ENCODE results near the gene CD55. TPM values are rescaled to one million over a fixed set of nuclear protein-coding genes. Genes with fewer than 3 reads are reported as not detected.

Gene CD55
- total RNA-seq, 1 donor from 2014 or later, result 25.5 TPM

DNA sequence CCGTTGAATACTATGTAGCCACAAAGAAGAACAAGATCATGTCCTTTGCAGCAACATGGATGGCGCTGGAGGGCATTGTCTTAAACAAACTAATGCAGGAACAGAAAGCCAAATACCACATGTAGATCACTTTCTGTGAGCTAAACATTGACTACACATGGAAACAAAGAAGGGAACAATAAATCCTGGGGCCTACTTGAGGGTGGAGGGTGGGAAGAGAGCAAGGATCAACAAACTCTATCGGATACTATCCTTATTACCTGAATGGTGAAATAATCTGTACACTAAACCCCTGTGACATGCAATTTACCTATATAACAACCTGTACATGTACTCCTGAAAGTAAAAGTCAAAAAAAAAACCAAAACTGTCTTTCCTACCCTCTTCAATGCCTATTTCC, 40.8 kb upstream of the CD55 start:
- DNase-seq, result no peak
- H3K4me3 Mint-ChIP-seq (ENCODE audit: unreplicated experiment), result no peak overlapping the region
- H3K4me1 Mint-ChIP-seq (ENCODE audit: low read depth, unreplicated experiment), result no peaks in the 10 kb centered on the region
- no peak overlapping the region for H3K27ac Mint-ChIP-seq (ENCODE audit: unreplicated experiment)
- H3K27me3 Mint-ChIP-seq (ENCODE audit: unreplicated experiment), result peaks cover 2% of the 10 kb centered on the region
- H3K36me3 Mint-ChIP-seq (ENCODE audit: unreplicated experiment), result no peaks in the 10 kb centered on the region
- TF ChIP-seq, protein P1, sequence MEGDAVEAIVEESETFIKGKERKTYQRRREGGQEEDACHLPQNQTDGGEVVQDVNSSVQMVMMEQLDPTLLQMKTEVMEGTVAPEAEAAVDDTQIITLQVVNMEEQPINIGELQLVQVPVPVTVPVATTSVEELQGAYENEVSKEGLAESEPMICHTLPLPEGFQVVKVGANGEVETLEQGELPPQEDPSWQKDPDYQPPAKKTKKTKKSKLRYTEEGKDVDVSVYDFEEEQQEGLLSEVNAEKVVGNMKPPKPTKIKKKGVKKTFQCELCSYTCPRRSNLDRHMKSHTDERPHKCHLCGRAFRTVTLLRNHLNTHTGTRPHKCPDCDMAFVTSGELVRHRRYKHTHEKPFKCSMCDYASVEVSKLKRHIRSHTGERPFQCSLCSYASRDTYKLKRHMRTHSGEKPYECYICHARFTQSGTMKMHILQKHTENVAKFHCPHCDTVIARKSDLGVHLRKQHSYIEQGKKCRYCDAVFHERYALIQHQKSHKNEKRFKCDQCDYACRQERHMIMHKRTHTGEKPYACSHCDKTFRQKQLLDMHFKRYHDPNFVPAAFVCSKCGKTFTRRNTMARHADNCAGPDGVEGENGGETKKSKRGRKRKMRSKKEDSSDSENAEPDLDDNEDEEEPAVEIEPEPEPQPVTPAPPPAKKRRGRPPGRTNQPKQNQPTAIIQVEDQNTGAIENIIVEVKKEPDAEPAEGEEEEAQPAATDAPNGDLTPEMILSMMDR (IDR thresholded peaks at IDR 0.05; ENCODE audit: partially characterized antibody, unreplicated experiment), result no peak
- H3K9me3 Mint-ChIP-seq (ENCODE audit: unreplicated experiment), result peaks cover 1% of the 10 kb centered on the region

- TF ChIP-seq, protein P1 (IDR thresholded peaks at IDR 0.05; ENCODE audit: partially characterized antibody, unreplicated experiment), result no peak
- H3K9me3 Mint-ChIP-seq (ENCODE audit: unreplicated experiment), result peaks cover 1% of the 10 kb centered on the region
- H3K27me3 Mint-ChIP-seq (ENCODE audit: unreplicated experiment), result no peaks in the 10 kb centered on the region
- no peak for DNase-seq
- no peak overlapping the region for H3K27ac Mint-ChIP-seq (ENCODE audit: unreplicated experiment)
- no peaks in the 10 kb centered on the region for H3K36me3 Mint-ChIP-seq (ENCODE audit: unreplicated experiment)
- no peaks in the 10 kb centered on the region for H3K4me1 Mint-ChIP-seq (ENCODE audit: low read depth, unreplicated experiment)
- H3K4me3 Mint-ChIP-seq (ENCODE audit: unreplicated experiment), result no peak overlapping the region
These were observed 39.4 kb upstream of the CD55 start for GRCh38 chr1:207282058-207282457.

DNA sequence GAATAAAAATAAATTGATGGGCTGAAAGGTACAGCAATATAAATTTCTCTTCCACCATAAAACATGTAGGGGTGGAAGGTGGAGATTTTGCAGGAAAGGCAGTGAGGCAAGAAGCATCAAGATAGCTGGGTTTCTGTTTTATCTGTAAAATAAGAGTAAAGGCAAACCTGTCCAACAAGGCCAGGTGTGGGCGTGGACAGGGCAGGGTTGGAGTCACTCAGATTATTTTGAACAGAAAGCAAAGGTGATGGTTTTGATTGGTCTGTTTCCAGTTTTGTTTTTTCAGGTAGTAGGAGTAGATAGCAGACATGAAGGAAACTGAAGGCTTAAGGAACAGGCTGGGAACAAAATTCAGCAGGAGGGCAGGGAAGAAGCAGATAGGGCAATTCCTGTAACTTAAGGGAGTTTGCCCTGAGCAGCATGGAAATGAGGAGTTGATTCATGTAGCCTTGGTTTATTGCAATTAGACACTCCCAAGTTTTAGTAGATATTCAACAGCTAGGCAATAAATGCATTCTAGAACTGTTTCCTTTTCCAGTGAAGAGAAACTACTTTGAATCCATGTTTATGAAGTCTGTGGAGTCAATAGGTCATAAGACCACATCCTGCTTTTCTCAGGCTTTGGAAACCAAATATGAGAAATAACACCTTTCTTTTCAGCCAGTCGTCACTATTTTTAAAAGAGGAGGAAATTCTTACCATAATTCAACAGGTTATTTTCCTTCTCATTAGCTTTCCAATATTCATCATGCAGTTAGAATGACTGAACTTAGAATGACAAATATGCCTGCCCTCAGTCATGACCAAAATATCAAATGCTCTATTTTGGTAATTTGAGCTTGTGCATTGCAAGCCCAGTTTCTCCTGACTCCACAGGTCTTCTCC, 38.7 kb upstream of the CD55 start:
- TF ChIP-seq, protein P1 (IDR thresholded peaks at IDR 0.05; ENCODE audit: partially characterized antibody, unreplicated experiment), result no peak
- Mint-ChIP-seq H3K9me3 (ENCODE audit: unreplicated experiment) (peaks cover 1% of the 10 kb centered on the region), H3K27ac (ENCODE audit: unreplicated experiment) (no peak overlapping the region), H3K4me1 (ENCODE audit: low read depth, unreplicated experiment) (no peaks in the 10 kb centered on the region), H3K36me3 (ENCODE audit: unreplicated experiment) (no peaks in the 10 kb centered on the region), H3K27me3 (ENCODE audit: unreplicated experiment) (no peaks in the 10 kb centered on the region), H3K4me3 (ENCODE audit: unreplicated experiment) (no peak overlapping the region)
- DNase-seq, result no peak

DNA sequence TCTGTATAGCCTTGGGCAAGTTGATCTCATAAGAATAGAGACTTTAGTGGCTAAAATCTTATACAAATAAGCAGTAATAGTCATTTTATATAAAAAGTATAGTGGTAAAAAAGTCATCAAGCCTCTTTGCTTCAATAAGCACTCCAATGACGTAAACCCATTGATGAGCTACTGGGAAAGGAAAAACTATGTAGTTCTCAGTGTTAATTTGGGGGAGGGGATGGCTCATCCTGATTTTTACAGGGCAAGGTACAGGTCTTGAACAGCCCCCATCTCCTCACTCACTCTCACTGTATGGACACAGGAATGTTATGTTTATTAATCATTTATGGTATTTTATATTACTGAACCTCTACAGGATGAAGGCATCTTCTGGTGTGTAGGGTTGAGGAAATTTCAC, 38.1 kb upstream of the CD55 start:
- no peaks in the 10 kb centered on the region for H3K4me1 Mint-ChIP-seq (ENCODE audit: low read depth, unreplicated experiment)
- H3K9me3 Mint-ChIP-seq (ENCODE audit: unreplicated experiment), result peaks cover 1% of the 10 kb centered on the region
- H3K27ac Mint-ChIP-seq (ENCODE audit: unreplicated experiment), result no peak overlapping the region
- peaks cover 2% of the 10 kb centered on the region for H3K27me3 Mint-ChIP-seq (ENCODE audit: unreplicated experiment)
- no peak overlapping the region for H3K4me3 Mint-ChIP-seq (ENCODE audit: unreplicated experiment)
- TF ChIP-seq, protein P1 (IDR thresholded peaks at IDR 0.05; ENCODE audit: partially characterized antibody, unreplicated experiment), result no peak
- H3K36me3 Mint-ChIP-seq (ENCODE audit: unreplicated experiment), result no peaks in the 10 kb centered on the region
- no peak for DNase-seq

DNA sequence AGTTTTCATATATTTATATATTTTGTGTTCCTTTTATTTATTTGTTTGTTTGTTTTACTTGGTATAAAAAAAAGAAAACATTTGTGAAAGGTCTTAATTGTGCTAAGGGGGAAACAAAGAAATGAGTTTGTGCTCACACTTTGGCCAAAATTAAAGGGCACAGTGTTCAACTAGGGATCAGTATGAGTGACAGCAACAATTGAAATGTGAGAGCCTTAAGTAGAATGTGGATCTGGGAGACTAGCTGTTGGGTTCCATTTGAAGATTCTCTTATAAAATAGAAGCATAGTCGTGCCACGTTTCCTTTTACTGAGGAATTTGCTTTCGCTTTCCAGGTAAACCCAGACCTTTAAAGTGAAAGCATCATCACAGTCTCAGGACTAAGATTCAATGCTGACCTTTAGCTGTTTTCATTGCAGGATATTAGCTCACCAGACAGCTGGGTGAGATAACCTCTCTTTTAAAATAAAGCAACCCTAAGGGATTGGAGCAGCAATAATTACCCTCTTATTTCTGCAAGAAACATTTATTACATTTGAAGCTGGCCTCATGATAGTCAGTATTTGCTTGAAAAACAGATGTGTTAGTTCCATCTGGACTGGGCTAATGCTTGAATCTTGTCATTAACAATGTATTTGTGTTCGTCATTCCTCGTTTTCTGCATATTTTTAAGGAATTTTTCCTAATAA, 37.1 kb upstream of the CD55 start:
- H3K27ac Mint-ChIP-seq (ENCODE audit: unreplicated experiment), result no peak overlapping the region
- H3K36me3 Mint-ChIP-seq (ENCODE audit: unreplicated experiment), result no peaks in the 10 kb centered on the region
- TF ChIP-seq, protein P1 (IDR thresholded peaks at IDR 0.05; ENCODE audit: partially characterized antibody, unreplicated experiment), result no peak
- peaks cover 2% of the 10 kb centered on the region for H3K27me3 Mint-ChIP-seq (ENCODE audit: unreplicated experiment)
- no peak overlapping the region for H3K4me3 Mint-ChIP-seq (ENCODE audit: unreplicated experiment)
- DNase-seq, result no peak
- no peaks in the 10 kb centered on the region for H3K4me1 Mint-ChIP-seq (ENCODE audit: low read depth, unreplicated experiment)
- H3K9me3 Mint-ChIP-seq (ENCODE audit: unreplicated experiment), result peaks cover 1% of the 10 kb centered on the region
